SK-N-SH treated with all-trans-retinoic acid at 6 μM for 48 hours (cell line): ENCODE results near the gene MAN1A2.

Source experiments
- ARNTL ChIP-seq: fragments of 450-650 bp; formaldehyde crosslinking; IDR thresholded peaks from 2 replicates; pipeline ENCODE4 v1.5.0; 2020; ENCODE audit warnings: low read depth, mild to moderate bottlenecking, moderate library complexity, borderline replicate concordance
- BACH2 ChIP-seq: fragments of 250-450 bp; sonication (Bioruptor Pico); IDR thresholded peaks from 2 replicates; pipeline ENCODE4 v1.9.0; 2021; ENCODE audit warnings: mild to moderate bottlenecking, borderline replicate concordance
- CREB5 ChIP-seq: fragments of 250-450 bp; sonication (Bioruptor Pico); IDR thresholded peaks from 2 replicates; pipeline ENCODE4 v1.5.1; 2020; ENCODE audit warnings: low read depth, mild to moderate bottlenecking, moderate library complexity
- GLIS3 ChIP-seq: fragments of 250-450 bp; sonication (Bioruptor Pico); IDR thresholded peaks from 2 replicates; pipeline ENCODE4 v1.5.0; 2020; ENCODE audit warnings: mild to moderate bottlenecking, moderate library complexity
- POU6F1 ChIP-seq: fragments of 250-450 bp; sonication (Bioruptor Pico); IDR thresholded peaks from 2 replicates; pipeline ENCODE4 v1.8.0; 2021; ENCODE audit warnings: low read depth, mild to moderate bottlenecking, moderate library complexity, borderline replicate concordance
- RARB ChIP-seq: fragments of 250-450 bp; sonication (Bioruptor Pico); IDR thresholded peaks from 2 replicates; pipeline ENCODE4 v1.8.0; 2021; ENCODE audit warnings: mild to moderate bottlenecking, moderate library complexity
- SNAI2 ChIP-seq: fragments of 250-450 bp; sonication (Bioruptor Pico); IDR thresholded peaks from 2 replicates; pipeline ENCODE4 v1.5.0; 2020; ENCODE audit warnings: mild to moderate bottlenecking, moderate library complexity
- ZFP30 ChIP-seq: fragments of 450-650 bp; formaldehyde crosslinking; IDR thresholded peaks from 2 replicates; pipeline ENCODE4 v1.5.0; 2022; ENCODE audit warnings: mild to moderate bottlenecking, moderate library complexity

GRCh38 chr1:117346206-117346928, 20.9 kb upstream of the MAN1A2 start:
- TF ChIP-seq ARNTL (CRISPR knock-in tag) (no peak), RARB (CRISPR knock-in tag) (no peak), ZFP30 (CRISPR knock-in tag) (no peak), BACH2 (CRISPR knock-in tag) (no peak), CREB5 (CRISPR knock-in tag) (no peak), SNAI2 (CRISPR knock-in tag) (no peak), GLIS3 (CRISPR knock-in tag) (no peak), POU6F1 (CRISPR knock-in tag) (no peak)
